Measurements from ENCODE around the gene AGPAT1. TPM values are rescaled to one million over a fixed set of nuclear protein-coding genes. Genes with fewer than 3 reads are reported as not detected.
"Not testable (repeated sequence)": the region's sequence is repeated elsewhere in the genome, so short reads cannot be mapped to it uniquely, and the experiment has no call there.

The AGPAT1 gene
- total RNA-seq, 1 experiment from 2014 or later: 22.8 TPM

DNA sequence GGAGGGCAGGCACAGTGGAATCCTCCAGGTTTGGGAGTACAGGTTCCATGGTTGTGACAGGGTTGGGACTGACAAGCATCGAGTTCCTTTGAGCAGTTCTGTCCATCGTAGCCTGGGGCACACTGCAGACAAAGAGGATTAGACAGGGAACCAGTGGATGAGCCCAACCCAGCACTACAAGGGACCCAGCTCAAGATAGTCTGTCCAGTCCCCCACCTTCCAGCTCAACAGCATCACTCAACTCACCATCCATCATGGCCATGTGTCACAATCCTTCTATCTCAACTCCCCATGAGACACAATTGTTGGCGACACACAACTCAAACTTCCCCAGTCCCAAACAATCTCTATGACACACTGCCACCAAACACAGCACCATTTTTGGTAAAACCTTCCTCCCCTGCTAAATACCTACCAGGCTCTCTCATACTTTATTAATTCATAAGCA is 28.4 kb upstream of the AGPAT1 start:
- Histone ChIP-seq H3K9me3 (peaks cover 2% of the 10 kb centered on the region; the same call in 1 of the 2 replicates), H3K4me3 (no peak overlapping the region), H3K27me3 (0 out of 2 replicates have a peak, but pooled peaks cover 2% of the 10 kb centered on the region), H3K36me3 (no peaks in the 10 kb centered on the region)
- DNase-seq: no peak

DNA sequence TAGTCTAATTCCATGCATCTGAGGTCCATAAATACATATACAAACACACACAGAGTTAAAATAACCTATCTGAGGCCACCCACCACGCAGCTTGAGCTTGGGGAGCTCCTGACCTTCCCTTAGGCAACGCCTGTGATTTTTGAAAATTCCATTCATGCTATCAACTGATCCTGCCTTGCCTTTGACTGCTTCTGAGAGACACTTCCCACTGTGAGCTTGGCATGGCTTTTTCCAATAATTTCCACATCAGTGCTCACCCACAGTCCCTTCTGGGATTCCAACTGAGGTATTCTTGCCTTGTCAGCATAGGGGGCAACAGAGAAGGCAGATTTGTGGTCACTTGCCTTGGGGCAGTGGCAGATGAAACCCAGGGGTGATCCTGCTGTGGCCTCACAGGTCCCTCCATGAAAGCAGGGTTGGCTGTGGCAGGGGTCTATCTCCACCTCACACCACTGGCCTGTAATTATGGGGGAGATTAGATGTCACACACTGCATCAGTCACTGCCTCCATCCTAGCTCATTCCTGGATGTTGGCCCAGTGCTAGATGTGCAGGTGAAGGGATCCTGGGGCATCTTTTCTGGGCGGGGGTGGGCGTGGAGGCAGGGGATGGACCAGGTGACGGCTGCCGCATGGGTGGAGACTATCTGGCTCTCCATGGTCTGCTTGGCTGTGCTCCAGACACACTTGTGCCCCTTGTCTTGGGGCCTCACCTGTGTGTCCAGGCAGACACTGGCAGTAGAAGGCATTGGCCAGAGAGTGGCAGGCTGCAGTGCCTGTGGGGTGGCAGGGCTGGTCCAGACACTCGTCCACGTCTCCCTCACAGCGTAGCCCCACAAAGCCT is 27.8 kb upstream of the AGPAT1 start:
- H3K27me3 ChIP-seq: 0 out of 2 replicates have a peak, but pooled peaks cover 2% of the 10 kb centered on the region
- peaks cover 2% of the 10 kb centered on the region; the same call in 1 of the 2 replicates for H3K9me3 ChIP-seq
- no peak for DNase-seq
- H3K36me3 ChIP-seq: no peaks in the 10 kb centered on the region
- H3K4me3 ChIP-seq: no peak overlapping the region

DNA sequence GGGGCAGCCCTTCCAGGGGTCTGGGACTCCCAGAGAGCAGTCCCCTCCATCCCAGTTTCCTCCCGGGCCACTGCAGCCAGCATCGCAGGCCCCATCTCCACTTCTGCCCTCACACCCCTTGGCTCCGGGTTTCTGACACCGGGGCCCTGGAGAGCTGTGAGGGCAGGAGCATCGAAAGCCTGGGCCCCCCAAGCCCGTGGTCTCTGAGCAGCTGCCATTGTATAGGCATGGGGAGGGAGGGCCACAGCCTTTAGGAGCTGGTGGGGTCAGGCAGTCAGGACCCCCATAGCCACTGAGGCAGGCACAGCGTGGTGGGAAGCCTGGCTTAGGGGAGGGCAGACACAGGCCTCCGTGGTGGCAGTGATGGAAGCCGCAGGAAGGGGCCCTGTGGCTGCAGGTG is 26.3 kb upstream of the AGPAT1 start:
- H3K9me3 ChIP-seq: peaks cover 2% of the 10 kb centered on the region; the same call in 1 of the 2 replicates
- DNase-seq: no peak
- H3K36me3 ChIP-seq: no peaks in the 10 kb centered on the region
- 0 out of 2 replicates have a peak, but pooled peaks cover 2% of the 10 kb centered on the region for H3K27me3 ChIP-seq
- H3K4me3 ChIP-seq: no peak overlapping the region

DNA sequence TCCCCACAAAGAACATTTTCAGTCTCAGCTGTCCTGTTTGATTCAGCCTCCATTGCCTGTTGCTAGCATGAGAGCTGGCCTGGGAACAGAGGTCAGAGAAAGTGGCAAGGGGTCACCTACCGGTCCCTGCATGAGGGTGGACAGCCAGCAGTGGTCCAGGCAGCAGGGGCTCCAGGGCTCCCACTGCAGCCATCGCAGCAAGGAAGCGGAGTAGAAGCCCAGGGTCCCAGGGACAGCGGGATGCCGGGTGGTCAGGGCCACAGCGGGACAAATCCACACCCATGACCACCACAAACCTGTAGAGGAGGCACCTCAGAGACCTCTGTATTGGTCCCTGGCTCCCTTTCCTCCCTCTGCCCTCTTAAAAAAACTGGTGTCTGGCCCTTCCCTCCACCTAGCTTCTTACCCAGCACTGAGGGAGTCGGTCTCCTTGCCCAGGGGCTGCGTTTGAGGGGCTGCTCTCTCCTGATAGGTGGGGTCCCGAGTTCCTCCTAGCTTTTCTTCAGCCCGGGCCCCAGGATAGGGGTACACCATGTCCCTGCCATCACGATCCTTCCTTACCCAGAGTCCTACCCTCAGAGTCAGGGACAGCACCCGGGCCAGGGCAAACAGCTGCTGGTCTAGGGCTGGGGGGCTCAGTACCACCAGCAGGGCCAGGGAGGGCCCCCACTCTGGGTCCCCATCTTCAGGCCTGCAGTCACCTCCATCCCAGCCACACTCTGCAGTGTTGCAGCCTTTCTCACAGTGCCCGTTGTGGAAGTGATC is 25.0 kb upstream of the AGPAT1 start:
- DNase-seq: no peak
- Histone ChIP-seq H3K4me3 (no peak overlapping the region), H3K27me3 (no peaks in the 10 kb centered on the region), H3K36me3 (no peaks in the 10 kb centered on the region), H3K9me3 (no peaks in the 10 kb centered on the region)

DNA sequence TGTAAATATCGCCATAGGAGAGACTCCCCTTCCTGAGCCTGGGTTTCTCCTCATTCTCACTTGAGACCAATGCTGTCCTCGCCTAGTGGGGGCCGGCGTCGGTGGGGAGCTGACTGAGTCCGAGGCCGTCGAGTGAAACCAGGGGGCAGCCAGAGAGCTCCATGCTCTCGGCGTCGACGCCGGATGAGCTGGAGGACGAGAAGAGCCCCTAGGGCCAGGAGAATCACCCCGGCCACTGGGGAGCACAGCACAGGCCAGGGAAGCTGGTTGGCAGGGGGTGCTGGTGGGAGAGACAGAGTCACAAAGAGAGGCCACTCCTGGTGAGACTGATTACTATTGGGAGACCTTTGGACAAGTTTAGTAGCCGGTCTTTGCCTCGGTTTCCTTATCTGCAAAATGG is 23.0 kb upstream of the AGPAT1 start:
- H3K4me3 ChIP-seq: no peak overlapping the region
- no peak for DNase-seq
- no peaks in the 10 kb centered on the region for H3K36me3 ChIP-seq
- H3K27me3 ChIP-seq: no peaks in the 10 kb centered on the region
- no peaks in the 10 kb centered on the region for H3K9me3 ChIP-seq

DNA sequence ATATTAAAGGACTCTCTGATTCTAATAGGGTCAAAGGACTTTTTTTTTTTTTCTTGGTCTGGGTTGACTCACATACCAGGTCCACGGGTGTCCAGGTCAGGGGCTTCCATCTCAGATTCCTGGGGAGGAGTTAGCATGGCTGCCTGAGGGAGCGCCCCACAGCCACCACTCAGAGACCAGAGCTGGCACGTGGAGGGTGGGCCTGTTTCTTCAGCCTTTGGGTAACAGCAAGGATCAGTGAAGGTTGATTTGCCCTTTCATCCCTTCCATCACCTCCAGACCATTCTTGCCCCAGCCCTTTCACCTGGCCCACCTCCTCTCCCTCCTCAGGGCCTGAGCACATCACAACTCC is 22.4 kb upstream of the AGPAT1 start:
- H3K4me3 ChIP-seq: no peak overlapping the region
- H3K27me3 ChIP-seq: no peaks in the 10 kb centered on the region
- no peaks in the 10 kb centered on the region for H3K36me3 ChIP-seq
- no peaks in the 10 kb centered on the region for H3K9me3 ChIP-seq
- no peak for DNase-seq

DNA sequence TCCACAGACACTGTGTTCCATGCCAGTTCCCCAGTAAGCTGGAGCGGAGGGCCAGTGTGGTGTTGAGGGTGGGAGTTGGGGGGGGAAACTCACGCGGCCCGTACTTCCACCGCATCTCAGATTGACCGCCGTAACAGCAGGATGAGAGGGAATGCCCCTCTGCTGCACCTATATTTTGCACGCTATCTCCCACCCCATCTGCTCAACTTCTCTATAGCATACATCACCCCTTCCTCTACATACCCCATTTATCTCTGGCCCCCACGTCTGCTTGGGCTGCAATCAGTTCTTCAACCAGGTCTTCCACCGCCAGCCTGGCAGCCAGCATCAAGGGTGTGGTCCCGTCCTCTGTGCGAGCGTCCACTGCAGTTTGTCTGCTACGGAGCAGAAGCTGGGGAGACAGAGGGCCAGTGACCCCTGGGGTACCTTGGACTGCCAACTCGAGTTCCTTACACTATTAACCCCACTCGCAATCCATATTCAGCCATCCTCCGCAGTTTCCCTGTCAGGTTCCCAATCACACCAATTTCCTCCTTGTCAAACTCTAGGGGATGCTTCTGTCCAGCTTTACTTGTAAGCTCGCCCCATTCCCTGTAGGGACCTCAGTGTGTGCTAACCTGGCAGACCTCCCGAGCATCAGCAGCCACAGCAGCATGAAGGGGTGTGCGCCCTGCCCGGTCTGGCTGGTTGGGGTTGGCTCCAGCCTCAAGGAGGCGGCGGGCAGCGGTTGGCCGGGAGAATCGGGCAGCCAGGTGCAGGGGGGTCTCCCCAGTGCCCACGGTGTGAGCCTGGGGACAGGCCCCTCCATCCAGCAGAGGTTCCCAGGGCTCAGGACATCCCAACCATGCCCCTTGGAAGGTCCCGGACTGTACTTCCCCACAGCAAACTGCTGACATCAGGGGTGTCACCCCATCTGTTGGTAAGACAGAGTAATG is 21.1 kb upstream of the AGPAT1 start:
- no peaks in the 10 kb centered on the region for H3K9me3 ChIP-seq
- DNase-seq: no peak
- no peaks in the 10 kb centered on the region for H3K36me3 ChIP-seq
- no peaks in the 10 kb centered on the region for H3K27me3 ChIP-seq
- H3K4me3 ChIP-seq: peak overlapping the region; percentile 71

DNA sequence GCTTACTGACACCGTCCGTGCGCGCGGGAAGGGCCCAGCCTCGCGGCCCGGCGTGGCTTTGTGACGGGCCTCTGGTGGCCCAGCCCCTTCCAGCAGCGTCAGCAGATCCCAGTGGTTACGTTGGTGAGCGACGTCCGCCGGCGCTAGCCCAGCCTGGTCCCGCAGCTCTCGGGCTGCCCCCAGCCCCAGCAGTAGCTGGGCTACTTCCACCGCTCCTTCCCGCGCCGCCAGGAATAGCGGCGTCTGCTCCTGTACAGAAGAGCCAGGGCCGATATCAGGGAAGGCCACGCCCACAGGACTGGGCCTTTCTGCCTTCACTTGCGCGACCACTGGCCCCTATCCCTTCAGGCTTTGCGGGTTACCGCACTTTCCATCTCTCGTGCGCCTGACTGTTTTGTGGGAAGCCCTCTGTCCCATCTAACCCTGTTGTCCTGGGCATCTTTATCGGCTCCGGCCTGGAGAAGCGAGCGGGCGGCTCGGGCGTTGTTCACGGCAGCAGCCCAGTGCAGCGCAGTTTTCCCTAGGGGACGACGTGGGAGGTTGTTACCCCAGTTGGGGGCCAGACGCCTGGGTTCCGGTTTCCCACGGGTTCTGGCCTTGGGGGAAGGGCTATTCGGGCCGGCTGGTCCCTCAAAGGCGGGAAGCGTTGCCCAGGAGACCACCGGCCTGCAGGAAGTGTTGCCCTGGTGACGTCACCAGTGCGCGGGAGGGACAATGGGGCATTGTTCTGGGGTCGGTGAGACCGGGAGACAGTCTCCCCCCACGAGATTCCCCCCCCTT is 20.2 kb upstream of the AGPAT1 start:
- no peaks in the 10 kb centered on the region for H3K9me3 ChIP-seq
- peak; percentile 77 for DNase-seq
- no peaks in the 10 kb centered on the region for H3K27me3 ChIP-seq
- H3K36me3 ChIP-seq: no peaks in the 10 kb centered on the region
- H3K4me3 ChIP-seq: peak overlapping the region; percentile 71

DNA sequence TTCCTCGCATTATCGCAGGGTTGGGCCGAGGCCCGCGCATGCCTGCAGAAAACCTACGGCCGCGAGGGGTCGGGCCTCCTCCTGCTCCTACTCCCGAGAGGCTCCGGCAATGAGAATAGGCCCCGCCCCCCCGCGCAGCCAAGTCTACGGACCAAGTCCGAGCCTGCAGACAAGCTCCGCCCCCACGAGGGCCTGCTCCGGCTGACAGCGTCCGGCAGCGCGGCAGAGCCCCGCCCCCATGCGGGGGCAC is 19.7 kb upstream of the AGPAT1 start:
- Histone ChIP-seq H3K4me3 (peak overlapping the region; percentile 71), H3K9me3 (no peaks in the 10 kb centered on the region), H3K36me3 (no peaks in the 10 kb centered on the region), H3K27me3 (no peaks in the 10 kb centered on the region)
- peak; percentile 100 for DNase-seq

DNA sequence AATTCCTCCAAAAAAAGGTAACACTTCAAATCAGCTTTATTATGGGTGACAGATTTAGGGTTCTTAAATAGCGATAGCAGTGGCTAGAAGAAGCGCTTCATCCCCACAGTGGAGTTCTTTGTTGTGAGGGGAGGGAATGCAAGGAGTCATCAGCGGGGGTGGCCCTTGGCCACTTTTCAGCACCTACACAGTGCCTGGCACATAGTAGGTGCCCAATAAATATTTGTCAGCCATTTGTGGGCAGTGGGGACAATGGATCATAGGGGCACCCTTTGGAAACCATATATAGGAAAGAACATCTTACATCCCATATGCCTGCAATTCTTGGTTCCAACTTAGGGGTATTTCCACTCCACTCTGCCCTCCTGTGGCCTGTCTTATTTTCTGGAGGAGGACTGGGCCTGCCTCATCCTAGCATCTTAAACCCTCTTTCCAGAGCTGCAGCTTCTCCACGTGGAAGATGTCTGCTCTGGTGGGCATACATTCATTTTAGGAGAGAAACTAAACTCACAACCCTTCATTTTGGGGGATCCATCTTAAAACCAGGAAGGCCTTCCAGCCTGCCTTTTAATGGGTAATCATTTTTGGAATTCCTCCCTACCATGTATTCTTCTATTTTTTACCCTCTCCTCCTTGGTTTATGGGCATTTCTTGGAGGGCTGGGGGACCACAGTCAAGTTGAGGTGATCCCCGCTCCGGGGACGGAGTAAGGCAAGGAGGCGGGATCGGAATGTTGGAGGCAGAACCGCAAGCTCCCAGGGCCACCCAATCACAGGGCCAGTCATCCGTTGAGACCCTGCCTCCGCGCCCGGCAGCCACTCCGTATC is 19.2 kb upstream of the AGPAT1 start:
- H3K4me3 ChIP-seq: peak overlapping the region; percentile 53
- DNase-seq: peak; percentile 30

DNA sequence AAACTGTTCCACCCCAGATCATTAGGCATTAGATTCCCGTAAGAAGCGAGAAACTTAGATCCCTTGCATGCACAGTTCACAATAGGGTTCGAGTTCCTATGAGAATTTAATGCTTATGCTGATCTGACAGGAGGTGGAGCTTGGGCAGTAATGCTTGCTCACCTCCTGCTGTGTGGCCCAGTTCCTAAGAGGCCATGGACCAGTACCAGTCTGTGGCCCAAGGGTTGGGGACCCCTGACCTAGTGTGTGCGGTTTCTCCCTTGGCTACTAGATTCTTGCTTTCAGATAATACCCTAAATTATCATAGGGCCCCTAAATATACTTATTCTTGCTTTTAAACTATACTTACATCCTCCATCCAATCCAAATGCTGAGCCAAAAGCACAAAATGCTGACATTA is 18.5 kb upstream of the AGPAT1 start:
- no peaks in the 10 kb centered on the region for H3K27me3 ChIP-seq
- H3K4me3 ChIP-seq: no peak overlapping the region
- no peak for DNase-seq
- H3K36me3 ChIP-seq: no peaks in the 10 kb centered on the region
- no peaks in the 10 kb centered on the region for H3K9me3 ChIP-seq

More for the DNA sequence above, 19.2 kb upstream of the AGPAT1 start:
- no peaks in the 10 kb centered on the region for H3K27me3 ChIP-seq
- H3K9me3 ChIP-seq: no peaks in the 10 kb centered on the region
- H3K36me3 ChIP-seq: no peaks in the 10 kb centered on the region

DNA sequence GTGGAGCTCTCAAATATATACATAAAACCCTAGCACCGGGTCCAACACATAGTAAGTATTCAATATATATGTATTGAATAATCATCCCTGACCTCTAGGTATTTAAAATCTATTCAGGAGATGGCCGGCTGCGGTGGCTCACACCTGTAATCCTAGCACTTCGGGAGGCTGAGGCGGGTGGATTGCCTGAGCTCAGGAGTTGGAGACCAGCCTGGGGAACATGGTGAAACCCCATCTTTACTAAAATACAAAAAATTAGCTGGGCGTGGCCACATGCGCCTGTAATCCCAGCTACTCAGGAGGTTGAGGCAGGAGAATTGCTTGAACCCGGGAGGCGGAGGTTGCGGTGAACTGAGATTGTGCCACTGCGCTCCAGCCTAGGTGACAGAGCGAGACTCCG is 17.2 kb upstream of the AGPAT1 start:
- not testable (repeated sequence) for H3K4me3 ChIP-seq, H3K36me3 ChIP-seq, H3K27me3 ChIP-seq, H3K9me3 ChIP-seq, DNase-seq

DNA sequence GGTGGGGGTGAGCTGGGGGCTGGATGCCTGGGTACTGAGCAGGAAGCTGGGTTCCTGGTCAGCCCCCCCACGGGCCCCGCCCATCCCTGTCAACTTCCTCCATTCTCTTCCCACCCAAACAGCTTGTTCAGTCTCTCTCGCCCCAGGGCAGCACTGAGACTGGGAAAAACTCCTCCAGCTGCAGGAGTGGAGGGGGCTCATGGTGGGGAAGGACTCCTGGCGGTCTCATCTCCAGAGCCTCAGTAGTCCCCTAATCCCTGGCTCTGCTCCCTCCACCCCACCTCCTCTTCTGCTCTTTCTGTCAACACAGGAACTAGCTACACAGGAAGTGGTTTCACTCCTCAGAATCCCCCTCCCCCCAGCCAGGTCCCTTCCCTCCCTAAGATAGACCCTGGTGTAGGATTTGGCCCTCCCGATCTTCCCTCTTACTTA is 16.7 kb upstream of the AGPAT1 start, which contains the start of gene GPSM3:
Gene GPSM3 (minus strand): TSS at position 36 of the 432 bp plus-strand sequence. CDS start 130 bp downstream, outside the sequence.
- Histone ChIP-seq H3K36me3 (no peaks in the 10 kb centered on the region; the same call in 1 of the 2 replicates), H3K9me3 (no peaks in the 10 kb centered on the region), H3K27me3 (no peaks in the 10 kb centered on the region), H3K4me3 (no peak within 1 kb of the TSS)
- no peak for DNase-seq

DNA sequence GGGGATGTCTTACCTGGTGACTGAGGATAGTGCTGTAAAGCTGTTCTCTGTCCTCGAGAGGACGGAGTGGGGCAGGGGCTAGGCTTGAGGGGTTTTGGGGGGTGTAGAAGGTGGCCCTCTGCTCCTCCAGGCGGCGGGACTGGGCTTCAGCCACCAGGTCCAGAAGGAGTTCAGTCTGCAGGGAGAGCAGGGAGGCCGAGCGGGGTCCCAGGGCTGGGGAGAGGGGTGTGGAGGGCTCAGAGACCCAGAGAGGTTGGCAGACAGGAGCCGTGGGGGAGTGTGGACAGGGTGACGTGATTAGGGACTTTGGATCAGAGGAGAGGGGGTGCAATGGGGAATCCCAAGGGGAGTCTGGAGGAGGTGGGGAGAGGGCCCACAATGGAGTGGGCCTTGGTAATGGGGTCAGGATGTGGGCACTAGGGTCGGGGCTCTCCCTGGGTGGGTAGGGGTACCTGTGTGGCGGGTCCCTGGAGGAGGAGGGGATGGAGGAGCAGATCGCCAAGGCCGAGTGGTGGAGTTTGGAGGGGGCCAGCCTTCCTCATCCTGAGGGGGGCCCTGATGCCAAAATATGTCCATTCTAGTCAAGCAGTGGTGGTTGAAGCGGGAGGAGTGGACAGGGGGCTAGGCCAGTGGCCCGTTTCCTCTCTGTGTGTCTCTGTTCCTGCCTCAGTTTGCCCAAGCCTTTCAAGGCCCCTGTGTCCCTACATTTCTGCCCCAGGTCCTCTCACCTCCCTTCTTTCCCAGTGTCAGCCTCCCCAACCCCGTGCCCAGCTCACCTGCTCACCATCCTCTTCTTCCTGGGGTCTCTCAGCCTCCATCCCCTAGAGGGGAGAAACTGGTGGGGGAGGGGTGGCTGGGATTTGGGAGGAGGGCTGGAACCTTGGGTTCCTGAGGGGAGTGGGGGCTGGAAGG is 16.1 kb upstream of the AGPAT1 start:
- peaks cover 2% of the 10 kb centered on the region; the same call in 1 of the 2 replicates for H3K36me3 ChIP-seq
- no peak overlapping the region for H3K4me3 ChIP-seq

More for the DNA sequence above, 16.1 kb upstream of the AGPAT1 start:
- DNase-seq: no peak
- Histone ChIP-seq H3K9me3 (no peaks in the 10 kb centered on the region), H3K27me3 (no peaks in the 10 kb centered on the region)

All from MG63 (cell line).